ENCODE data around the gene OR6C75. TPM values are rescaled to one million over a fixed set of nuclear protein-coding genes. Genes with fewer than 3 reads are reported as not detected.
"Not testable (repeated sequence)": the region's sequence is repeated elsewhere in the genome, so short reads cannot be mapped to it uniquely, and the experiment has no call there.

OR6C75 gene
- polyA plus RNA-seq (2012; ENCODE audit: missing spikeins) = not detected

- no peak for DNase-seq (ENCODE audit: insufficient read length)
- TF ChIP-seq TAF1 (IDR thresholded peaks at IDR 0.05; ENCODE audit: borderline replicate concordance, low read depth, low read length) (no peak), POLR2AphosphoS5 (IDR thresholded peaks at IDR 0.05; ENCODE audit: low read depth, low read length) (no peak)
- FAIRE-seq = no peak
These were observed at the start of gene OR6C75 for GRCh38 chr12:55362675-55363074. TSS of gene OR6C75 (plus strand) at chr12:55362975. CDS start at chr12:55365111, 2,136 bp downstream.

- no peak for FAIRE-seq
- DNase-seq (ENCODE audit: insufficient read length) = no peak
- no peak for TF ChIP-seq POLR2AphosphoS5 (IDR thresholded peaks at IDR 0.05; ENCODE audit: low read depth, low read length)
- no peak for TF ChIP-seq TAF1 (IDR thresholded peaks at IDR 0.05; ENCODE audit: borderline replicate concordance, low read depth, low read length)
- TF ChIP-seq POLR2A (IDR thresholded peaks at IDR 0.05; ENCODE audit: low read depth, low read length) = no peak
These were observed 48.7 kb upstream of the OR6C75 start, which contains the start of gene OR6C1 for GRCh38 chr12:55314043-55314442. TSS of gene OR6C1 (plus strand) at chr12:55314343. CDS start at chr12:55320600, 6,257 bp downstream.

- DNase-seq (ENCODE audit: insufficient read length) (no peak), FAIRE-seq (no peak)
- TF ChIP-seq POLR2AphosphoS5 (IDR thresholded peaks at IDR 0.05; ENCODE audit: low read depth, low read length) (no peak), POLR2A (IDR thresholded peaks at IDR 0.05; ENCODE audit: low read depth, low read length) (no peak), TAF1 (IDR thresholded peaks at IDR 0.05; ENCODE audit: borderline replicate concordance, low read depth, low read length) (no peak)
These were observed 42.6 kb upstream of the OR6C75 start for GRCh38 chr12:55320201-55320600.

- not testable (repeated sequence) for FAIRE-seq; DNase-seq (ENCODE audit: insufficient read length)
These were observed 37.0 kb upstream of the OR6C75 start for GRCh38 chr12:55325801-55326200.

- DNase-seq (ENCODE audit: insufficient read length) = no peak
- no peak for FAIRE-seq
- TF ChIP-seq TAF1 (IDR thresholded peaks at IDR 0.05; ENCODE audit: borderline replicate concordance, low read depth, low read length) (no peak), POLR2A (IDR thresholded peaks at IDR 0.05; ENCODE audit: low read depth, low read length) (no peak), POLR2AphosphoS5 (IDR thresholded peaks at IDR 0.05; ENCODE audit: low read depth, low read length) (no peak)
These were observed 32.3 kb upstream of the OR6C75 start, which contains the start of gene OR6C3 for GRCh38 chr12:55330446-55330845. TSS of gene OR6C3 (plus strand) at chr12:55330746. CDS start at chr12:55331701, 955 bp downstream.

- TF ChIP-seq POLR2A (IDR thresholded peaks at IDR 0.05; ENCODE audit: low read depth, low read length) (no peak), TAF1 (IDR thresholded peaks at IDR 0.05; ENCODE audit: borderline replicate concordance, low read depth, low read length) (no peak), POLR2AphosphoS5 (IDR thresholded peaks at IDR 0.05; ENCODE audit: low read depth, low read length) (no peak)
- no peak for DNase-seq (ENCODE audit: insufficient read length)
These were observed 26.8 kb upstream of the OR6C75 start for GRCh38 chr12:55336002-55336401.

GRCh38 chr12:55355338-55355737, 7.4 kb upstream of the OR6C75 start:
- not testable (repeated sequence) for FAIRE-seq; DNase-seq (ENCODE audit: insufficient read length)

More at GRCh38 chr12:55336002-55336401, 26.8 kb upstream of the OR6C75 start:
- FAIRE-seq = no peak

- DNase-seq (ENCODE audit: insufficient read length) (no peak), FAIRE-seq (no peak)
- TF ChIP-seq TAF1 (IDR thresholded peaks at IDR 0.05; ENCODE audit: borderline replicate concordance, low read depth, low read length) = no peak
- TF ChIP-seq POLR2A (IDR thresholded peaks at IDR 0.05; ENCODE audit: low read depth, low read length) = no peak
- TF ChIP-seq POLR2AphosphoS5 (IDR thresholded peaks at IDR 0.05; ENCODE audit: low read depth, low read length) = no peak
These were observed 2.3 kb downstream of the OR6C75 start for GRCh38 chr12:55365086-55365485.

GRCh38 chr12:55372521-55372920, 9.7 kb downstream of the OR6C75 start:
- DNase-seq (ENCODE audit: insufficient read length) (no peak), FAIRE-seq (no peak)
- TF ChIP-seq POLR2A (IDR thresholded peaks at IDR 0.05; ENCODE audit: low read depth, low read length) (no peak), POLR2AphosphoS5 (IDR thresholded peaks at IDR 0.05; ENCODE audit: low read depth, low read length) (no peak), TAF1 (IDR thresholded peaks at IDR 0.05; ENCODE audit: borderline replicate concordance, low read depth, low read length) (no peak)

- TF ChIP-seq POLR2AphosphoS5 (IDR thresholded peaks at IDR 0.05; ENCODE audit: low read depth, low read length) (no peak), POLR2A (IDR thresholded peaks at IDR 0.05; ENCODE audit: low read depth, low read length) (no peak), TAF1 (IDR thresholded peaks at IDR 0.05; ENCODE audit: borderline replicate concordance, low read depth, low read length) (no peak)
- FAIRE-seq (no peak), DNase-seq (ENCODE audit: insufficient read length) (no peak)
These were observed 23.1 kb downstream of the OR6C75 start for GRCh38 chr12:55385891-55386290.

GRCh38 chr12:55392032-55392795, 29.4 kb downstream of the OR6C75 start:
- FAIRE-seq (no peak), DNase-seq (ENCODE audit: insufficient read length) (no peak)
- TF ChIP-seq POLR2AphosphoS5 (IDR thresholded peaks at IDR 0.05; ENCODE audit: low read depth, low read length) (no peak), POLR2A (IDR thresholded peaks at IDR 0.05; ENCODE audit: low read depth, low read length) (no peak), TAF1 (IDR thresholded peaks at IDR 0.05; ENCODE audit: borderline replicate concordance, low read depth, low read length) (no peak)

- no peak for FAIRE-seq
- no peak for TF ChIP-seq TAF1 (IDR thresholded peaks at IDR 0.05; ENCODE audit: borderline replicate concordance, low read depth, low read length)
- TF ChIP-seq POLR2A (IDR thresholded peaks at IDR 0.05; ENCODE audit: low read depth, low read length) = no peak
- no peak for TF ChIP-seq POLR2AphosphoS5 (IDR thresholded peaks at IDR 0.05; ENCODE audit: low read depth, low read length)
These were observed 33.6 kb downstream of the OR6C75 start for GRCh38 chr12:55396326-55396725.

More at GRCh38 chr12:55396326-55396725, 33.6 kb downstream of the OR6C75 start:
- no peak for DNase-seq (ENCODE audit: insufficient read length)
